OCI-LY1 (cell line): ENCODE results near the gene ARHGAP21.

Experiments
- H2AFZ ChIP-seq: fragments of 200-600 bp; sonication (generic), shearing (Covaris generic); 2 replicates; pipeline ENCODE4 v1.6.0; 2014; ENCODE audit warnings: antibody characterized with exemption, mild to moderate bottlenecking, low read length
- H3F3A ChIP-seq: fragments of 200-600 bp; sonication (generic), shearing (Covaris generic); 2 replicates; pipeline ENCODE4 v1.6.0; 2014; ENCODE audit warnings: mild to moderate bottlenecking, antibody characterized with exemption, low read length, moderate library complexity; ENCODE audit not compliant: insufficient read depth
- H3K27ac ChIP-seq: fragments of 200-600 bp; sonication (generic); 2 replicates; pipeline ENCODE4 v1.5.1; 2014; ENCODE audit warnings: low read length, mixed run types, mild to moderate bottlenecking, low read depth; ENCODE audit not compliant: poor library complexity, severe bottlenecking
- H3K27me3 ChIP-seq: fragments of 200-600 bp; sonication (generic); 2 replicates; pipeline ENCODE4 v1.6.0; 2014; ENCODE audit warnings: antibody characterized with exemption, mild to moderate bottlenecking, low read length, moderate library complexity; ENCODE audit not compliant: insufficient read depth
- H3K36me3 ChIP-seq: fragments of 200-600 bp; sonication (generic); 2 replicates; pipeline ENCODE4 v1.6.1; 2014; ENCODE audit warnings: mild to moderate bottlenecking, antibody characterized with exemption, low read length, moderate library complexity, mixed read lengths; ENCODE audit not compliant: insufficient read depth
- H3K4me1 ChIP-seq: fragments of 200-600 bp; sonication (generic); 2 replicates; pipeline ENCODE4 v1.5.1; 2014; ENCODE audit warnings: mild to moderate bottlenecking, low read length, moderate library complexity; ENCODE audit not compliant: insufficient read depth, severe bottlenecking
- H3K4me2 ChIP-seq: fragments of 200-600 bp; sonication (generic), shearing (Covaris generic); 2 replicates; pipeline ENCODE4 v1.6.1; 2014; ENCODE audit warnings: low read length
- H3K4me3 ChIP-seq: fragments of 200-600 bp; sonication (generic); 2 replicates; pipeline ENCODE4 v1.5.1; 2014; ENCODE audit warnings: low read length, low read depth, mild to moderate bottlenecking, mixed read lengths; ENCODE audit not compliant: poor library complexity, severe bottlenecking
- H3K79me2 ChIP-seq: fragments of 200-600 bp; shearing (Covaris generic); 2 replicates; pipeline ENCODE4 v1.6.1; 2016; ENCODE audit warnings: mixed run types, low read length, mixed read lengths; ENCODE audit not compliant: insufficient read depth
- H3K9ac ChIP-seq: fragments of 200-600 bp; sonication (generic), shearing (Covaris generic); 2 replicates; pipeline ENCODE4 v1.6.1; 2014; ENCODE audit warnings: mild to moderate bottlenecking, low read length, mixed read lengths
- H3K9me2 ChIP-seq: fragments of 200-600 bp; sonication (generic), shearing (Covaris generic); 2 replicates; pipeline ENCODE4 v1.6.1; 2014; ENCODE audit warnings: low read depth, mild to moderate bottlenecking, low read length, mixed read lengths
- H3K9me3 ChIP-seq: fragments of 200-600 bp; shearing (Covaris generic); 2 replicates; pipeline ENCODE4 v1.6.1; 2014; ENCODE audit warnings: low read length, mixed read lengths
- H4K20me1 ChIP-seq: fragments of 200-600 bp; sonication (generic), shearing (Covaris generic); 2 replicates; pipeline ENCODE4 v1.6.0; 2016; ENCODE audit warnings: mild to moderate bottlenecking, low read length; ENCODE audit not compliant: insufficient read depth
- EZH2 ChIP-seq: fragments of 200-600 bp; sonication (generic), shearing (Covaris generic); IDR thresholded peaks from 2 replicates; pipeline ENCODE4 v1.8.0; 2017; ENCODE audit warnings: borderline replicate concordance, mixed run types, mild to moderate bottlenecking, antibody characterized with exemption, low read length, moderate library complexity, mixed read lengths
- TF ChIP-seq, protein P1 (sequence below): fragments of 200-600 bp; sonication (generic), shearing (Covaris generic); IDR thresholded peaks from 2 replicates; pipeline ENCODE4 v1.5.1; 2017; ENCODE audit warnings: mild to moderate bottlenecking, antibody characterized with exemption, low read length, moderate library complexity, mixed read lengths

ARHGAP21 gene

DNA sequence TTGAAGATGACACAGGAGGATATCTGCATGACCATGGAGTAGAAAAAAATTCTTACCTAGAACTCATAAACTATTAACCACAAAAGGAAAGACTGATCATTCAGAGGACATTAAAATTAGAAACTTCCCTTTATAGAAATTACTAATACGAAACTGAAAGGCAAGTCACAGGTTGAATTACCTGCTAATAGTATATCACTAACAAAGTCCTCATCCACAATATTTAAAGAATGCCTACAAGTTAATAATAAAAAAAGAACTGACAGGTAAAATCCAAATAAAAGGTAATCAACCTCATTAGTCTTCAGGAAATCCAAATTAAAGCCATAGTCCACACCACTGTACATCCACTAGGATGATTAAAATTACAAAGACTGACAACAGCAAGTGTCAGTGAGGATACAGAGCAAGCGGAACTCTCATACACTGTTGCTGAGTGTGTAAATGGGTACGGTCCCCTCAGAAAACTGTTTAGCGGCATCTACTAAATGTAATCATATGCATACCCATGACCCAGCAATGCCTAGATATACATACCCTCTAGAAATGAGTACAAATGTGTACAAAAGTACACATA, 71.2 kb downstream of the ARHGAP21 start:
- no peak for TF ChIP-seq EZH2
- TF ChIP-seq, protein P1, sequence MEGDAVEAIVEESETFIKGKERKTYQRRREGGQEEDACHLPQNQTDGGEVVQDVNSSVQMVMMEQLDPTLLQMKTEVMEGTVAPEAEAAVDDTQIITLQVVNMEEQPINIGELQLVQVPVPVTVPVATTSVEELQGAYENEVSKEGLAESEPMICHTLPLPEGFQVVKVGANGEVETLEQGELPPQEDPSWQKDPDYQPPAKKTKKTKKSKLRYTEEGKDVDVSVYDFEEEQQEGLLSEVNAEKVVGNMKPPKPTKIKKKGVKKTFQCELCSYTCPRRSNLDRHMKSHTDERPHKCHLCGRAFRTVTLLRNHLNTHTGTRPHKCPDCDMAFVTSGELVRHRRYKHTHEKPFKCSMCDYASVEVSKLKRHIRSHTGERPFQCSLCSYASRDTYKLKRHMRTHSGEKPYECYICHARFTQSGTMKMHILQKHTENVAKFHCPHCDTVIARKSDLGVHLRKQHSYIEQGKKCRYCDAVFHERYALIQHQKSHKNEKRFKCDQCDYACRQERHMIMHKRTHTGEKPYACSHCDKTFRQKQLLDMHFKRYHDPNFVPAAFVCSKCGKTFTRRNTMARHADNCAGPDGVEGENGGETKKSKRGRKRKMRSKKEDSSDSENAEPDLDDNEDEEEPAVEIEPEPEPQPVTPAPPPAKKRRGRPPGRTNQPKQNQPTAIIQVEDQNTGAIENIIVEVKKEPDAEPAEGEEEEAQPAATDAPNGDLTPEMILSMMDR, result no peak
- Histone ChIP-seq H3K9me3 (no peaks in the 10 kb centered on the region), H3K9ac (no peak overlapping the region)

DNA sequence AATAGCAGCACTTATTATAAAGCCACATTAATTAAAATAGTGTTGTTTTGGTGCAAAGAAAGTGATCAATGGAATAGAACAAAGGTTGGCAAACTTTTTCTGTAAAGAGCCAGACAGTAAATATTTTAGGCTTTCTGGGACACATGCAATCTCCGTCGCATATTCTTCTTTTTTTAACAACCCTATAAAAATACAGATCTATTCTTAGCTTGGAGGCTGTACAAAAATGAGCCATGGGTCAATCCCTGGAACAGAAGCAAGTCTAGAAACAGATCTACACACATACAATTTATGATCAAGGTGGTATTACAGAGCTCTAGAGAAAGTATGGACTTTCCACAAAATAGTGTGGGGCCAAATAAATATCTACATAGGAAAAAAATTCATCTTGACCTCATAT, 71.8 kb downstream of the ARHGAP21 start:
- no peaks in the 10 kb centered on the region for H3F3A ChIP-seq
- no peak overlapping the region for H3K4me2 ChIP-seq
- H3K9me2 ChIP-seq, result no peaks in the 10 kb centered on the region
- H3K79me2 ChIP-seq, result no peaks in the 10 kb centered on the region
- H3K27me3 ChIP-seq, result no peaks in the 10 kb centered on the region
- H4K20me1 ChIP-seq, result no peaks in the 10 kb centered on the region
- no peaks in the 10 kb centered on the region for H3K9me3 ChIP-seq
- H2AFZ ChIP-seq, result no peak overlapping the region
- TF ChIP-seq, protein P1, result no peak
- TF ChIP-seq EZH2, result no peak
- no peaks in the 10 kb centered on the region for H3K36me3 ChIP-seq
- H3K4me3 ChIP-seq, result no peak overlapping the region
- no peaks in the 10 kb centered on the region for H3K4me1 ChIP-seq
- no peak overlapping the region for H3K9ac ChIP-seq
- no peak overlapping the region for H3K27ac ChIP-seq

More for the DNA sequence above, 71.2 kb downstream of the ARHGAP21 start:
- no peak overlapping the region for H2AFZ ChIP-seq
- H3K36me3 ChIP-seq, result no peaks in the 10 kb centered on the region
- no peaks in the 10 kb centered on the region for H3F3A ChIP-seq
- no peaks in the 10 kb centered on the region for H3K79me2 ChIP-seq
- no peak overlapping the region for H3K4me3 ChIP-seq
- H4K20me1 ChIP-seq, result no peaks in the 10 kb centered on the region
- no peaks in the 10 kb centered on the region for H3K9me2 ChIP-seq
- H3K27me3 ChIP-seq, result no peaks in the 10 kb centered on the region
- no peak overlapping the region for H3K4me2 ChIP-seq
- no peak overlapping the region for H3K27ac ChIP-seq
- H3K4me1 ChIP-seq, result no peaks in the 10 kb centered on the region

DNA sequence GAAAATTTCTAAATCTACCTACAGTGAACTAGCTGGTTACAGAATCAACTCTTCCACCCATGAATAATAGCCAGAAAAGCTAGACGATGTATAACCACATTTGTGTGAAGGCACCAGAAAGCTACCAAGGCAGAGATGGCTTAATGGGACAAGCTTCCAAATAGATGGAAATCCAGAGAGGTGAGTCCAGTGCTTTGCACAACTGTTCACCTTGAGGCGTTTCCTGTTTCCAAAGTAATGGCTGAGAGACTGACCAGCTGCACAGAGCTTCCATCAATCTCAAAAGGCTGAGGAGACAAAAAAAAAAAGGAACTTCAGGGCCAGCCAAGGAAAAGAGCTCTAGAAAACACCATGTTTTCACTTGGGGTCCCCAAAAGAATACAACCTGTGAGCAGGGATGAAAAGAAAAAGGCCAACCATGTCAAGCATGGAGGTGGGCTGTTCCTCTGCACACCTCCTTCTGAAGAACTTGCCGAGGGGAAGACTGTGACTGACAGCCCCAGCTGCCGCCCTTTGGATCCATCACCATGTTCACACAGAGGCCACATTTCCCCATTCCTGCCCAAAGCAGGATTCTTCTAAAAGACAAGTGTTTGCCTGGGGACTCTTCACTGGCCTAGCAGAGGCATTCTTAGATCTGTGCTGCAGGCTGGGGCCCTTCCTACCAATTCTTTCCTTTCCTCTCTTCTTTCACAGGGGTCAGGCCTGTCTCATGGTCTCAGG, 72.9 kb downstream of the ARHGAP21 start:
- Histone ChIP-seq H3K9ac (no peak overlapping the region), H3K27me3 (no peaks in the 10 kb centered on the region), H3F3A (no peaks in the 10 kb centered on the region), H3K9me2 (no peaks in the 10 kb centered on the region), H3K4me1 (no peaks in the 10 kb centered on the region), H3K4me2 (no peak overlapping the region), H3K27ac (no peak overlapping the region), H2AFZ (no peak overlapping the region), H3K36me3 (no peaks in the 10 kb centered on the region), H3K79me2 (no peaks in the 10 kb centered on the region), H3K4me3 (no peak overlapping the region), H3K9me3 (no peaks in the 10 kb centered on the region), H4K20me1 (no peaks in the 10 kb centered on the region)
- TF ChIP-seq EZH2, result no peak

DNA sequence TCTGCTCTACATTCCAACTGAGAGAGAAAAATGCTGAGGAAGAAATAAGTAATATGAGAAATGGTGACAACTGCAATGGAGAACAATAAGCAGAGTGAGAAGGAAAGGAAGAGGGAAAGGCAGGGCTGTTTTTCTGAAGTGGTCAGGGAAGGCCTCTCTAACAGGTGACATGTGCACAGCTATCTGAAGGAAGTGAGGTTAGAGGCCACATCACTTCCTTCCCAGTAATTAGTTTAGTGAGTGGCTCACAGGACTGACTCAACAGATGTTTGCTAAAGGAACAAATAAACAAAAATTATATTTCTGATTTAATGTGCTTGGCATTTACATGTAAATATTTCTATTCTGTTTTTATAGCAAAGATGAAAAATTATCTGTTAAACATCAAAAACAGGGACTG, 77.9 kb downstream of the ARHGAP21 start:
- Histone ChIP-seq H3K27ac (no peak overlapping the region), H3K9me3 (no peaks in the 10 kb centered on the region), H3K9ac (no peak overlapping the region), H3K4me2 (no peak overlapping the region), H3K4me1 (no peaks in the 10 kb centered on the region), H3K79me2 (no peaks in the 10 kb centered on the region), H3K9me2 (no peaks in the 10 kb centered on the region), H3K4me3 (no peak overlapping the region), H4K20me1 (no peaks in the 10 kb centered on the region), H2AFZ (no peak overlapping the region), H3F3A (no peaks in the 10 kb centered on the region), H3K36me3 (no peaks in the 10 kb centered on the region), H3K27me3 (no peaks in the 10 kb centered on the region)
- TF ChIP-seq, protein P1, result no peak
- TF ChIP-seq EZH2, result no peak
